ENCODE results near the gene RANGRF.

DNA sequence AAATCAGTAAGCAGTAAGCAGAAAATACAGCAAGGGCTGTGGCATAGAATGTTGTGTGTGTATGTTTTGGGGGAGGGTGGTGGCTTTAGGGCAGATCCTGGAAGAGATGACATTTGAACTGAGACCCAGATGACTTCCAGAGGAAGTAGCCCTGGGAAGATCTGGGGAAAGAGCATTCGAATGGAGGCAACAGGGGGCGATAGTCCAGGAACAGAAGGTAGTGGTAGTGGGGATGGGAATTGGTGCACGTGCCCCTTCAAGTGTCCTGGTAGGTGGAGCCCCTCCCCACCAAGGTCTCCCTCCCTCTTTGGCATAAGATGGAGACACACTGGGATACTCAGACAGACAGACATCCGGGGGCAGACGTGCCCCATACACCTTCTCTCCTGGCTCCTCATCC is 35.7 kb downstream of the RANGRF start:
- TF ChIP-seq, protein P1, sequence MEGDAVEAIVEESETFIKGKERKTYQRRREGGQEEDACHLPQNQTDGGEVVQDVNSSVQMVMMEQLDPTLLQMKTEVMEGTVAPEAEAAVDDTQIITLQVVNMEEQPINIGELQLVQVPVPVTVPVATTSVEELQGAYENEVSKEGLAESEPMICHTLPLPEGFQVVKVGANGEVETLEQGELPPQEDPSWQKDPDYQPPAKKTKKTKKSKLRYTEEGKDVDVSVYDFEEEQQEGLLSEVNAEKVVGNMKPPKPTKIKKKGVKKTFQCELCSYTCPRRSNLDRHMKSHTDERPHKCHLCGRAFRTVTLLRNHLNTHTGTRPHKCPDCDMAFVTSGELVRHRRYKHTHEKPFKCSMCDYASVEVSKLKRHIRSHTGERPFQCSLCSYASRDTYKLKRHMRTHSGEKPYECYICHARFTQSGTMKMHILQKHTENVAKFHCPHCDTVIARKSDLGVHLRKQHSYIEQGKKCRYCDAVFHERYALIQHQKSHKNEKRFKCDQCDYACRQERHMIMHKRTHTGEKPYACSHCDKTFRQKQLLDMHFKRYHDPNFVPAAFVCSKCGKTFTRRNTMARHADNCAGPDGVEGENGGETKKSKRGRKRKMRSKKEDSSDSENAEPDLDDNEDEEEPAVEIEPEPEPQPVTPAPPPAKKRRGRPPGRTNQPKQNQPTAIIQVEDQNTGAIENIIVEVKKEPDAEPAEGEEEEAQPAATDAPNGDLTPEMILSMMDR (IDR thresholded peaks at IDR 0.05) = no peak
- no peak for TF ChIP-seq ZFX (IDR thresholded peaks at IDR 0.05; ENCODE audit: borderline replicate concordance)
